Rectal smooth muscle tissue (tissue), 1 donor: ENCODE results near the gene RIPOR2.

Experiments
- H3K27ac ChIP-seq: one replicate; pipeline ENCODE4 v1.7.0; 2013; ENCODE audit warnings: low read depth, low read length, inconsistent platforms
- H3K27me3 ChIP-seq: one replicate; pipeline ENCODE4 v1.7.0; 2013; ENCODE audit warnings: low read length; ENCODE audit not compliant: control insufficient read depth, insufficient read depth
- H3K36me3 ChIP-seq: one replicate; pipeline ENCODE4 v1.7.0; 2013; ENCODE audit warnings: low read length; ENCODE audit not compliant: control insufficient read depth, insufficient read depth
- H3K4me1 ChIP-seq: one replicate; pipeline ENCODE4 v1.7.0; 2013; ENCODE audit warnings: low read length; ENCODE audit not compliant: control insufficient read depth, insufficient read depth
- H3K4me3 ChIP-seq: one replicate; pipeline ENCODE4 v1.7.0; 2013; ENCODE audit warnings: low read length
- H3K9ac ChIP-seq: one replicate; pipeline ENCODE4 v1.7.0; 2013; ENCODE audit warnings: low read length

RIPOR2 gene

GRCh38 chr6:24906314-24906713 is 29.4 kb downstream of the RIPOR2 start:
- Histone ChIP-seq H3K36me3 (no peaks in the 10 kb centered on the region), H3K9ac (no peak overlapping the region), H3K27me3 (no peaks in the 10 kb centered on the region), H3K27ac (no peak overlapping the region), H3K4me3 (no peak overlapping the region), H3K4me1 (peaks cover 2% of the 10 kb centered on the region)

DNA sequence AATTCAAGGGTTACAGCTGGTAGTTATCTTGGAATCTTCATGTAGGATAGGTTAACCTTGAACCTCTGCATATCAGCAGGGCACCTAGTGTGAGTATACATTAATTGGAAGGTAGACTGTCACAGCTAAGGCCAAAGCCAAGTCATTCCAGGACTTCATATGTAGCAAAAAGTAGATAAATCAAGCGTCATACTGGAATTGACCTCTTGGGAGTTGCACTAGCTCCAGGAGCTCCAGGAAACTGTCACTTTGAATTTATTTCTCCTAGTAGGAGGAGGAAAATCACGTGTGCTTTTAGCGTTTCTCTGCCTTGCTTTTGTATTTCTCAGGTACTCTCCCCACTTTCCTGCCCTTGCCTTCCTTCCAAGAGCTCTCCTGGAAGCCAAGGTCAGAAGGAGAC is 30.3 kb downstream of the RIPOR2 start:
- no peak overlapping the region for H3K4me3 ChIP-seq
- H3K27ac ChIP-seq: no peak overlapping the region
- peaks cover 2% of the 10 kb centered on the region for H3K4me1 ChIP-seq
- no peaks in the 10 kb centered on the region for H3K27me3 ChIP-seq
- no peaks in the 10 kb centered on the region for H3K36me3 ChIP-seq
- no peak overlapping the region for H3K9ac ChIP-seq

DNA sequence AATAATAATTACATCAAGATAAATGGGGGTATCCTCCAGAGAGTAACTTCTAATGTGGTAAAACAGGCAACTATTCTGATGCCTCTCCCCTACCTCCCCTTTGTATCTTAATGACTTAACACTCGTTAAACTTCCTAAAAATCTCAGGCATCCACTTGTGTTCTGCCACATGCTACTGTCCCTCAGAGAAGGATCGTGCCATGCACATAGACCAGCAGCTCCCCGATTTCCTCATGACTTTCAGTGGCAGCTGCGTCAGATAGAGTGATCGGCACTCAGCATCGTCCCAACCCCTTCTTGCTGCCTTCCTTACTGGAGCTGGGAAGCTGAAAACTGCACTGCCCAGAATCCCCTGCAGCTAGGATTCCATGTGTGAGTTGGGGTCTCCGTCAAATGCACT is 32.1 kb downstream of the RIPOR2 start:
- no peaks in the 10 kb centered on the region for H3K36me3 ChIP-seq
- H3K27me3 ChIP-seq: no peaks in the 10 kb centered on the region
- no peak overlapping the region for H3K9ac ChIP-seq
- H3K4me3 ChIP-seq: no peak overlapping the region
- H3K27ac ChIP-seq: no peak overlapping the region
- peaks cover 2% of the 10 kb centered on the region for H3K4me1 ChIP-seq

- H3K36me3 ChIP-seq: no peaks in the 10 kb centered on the region
- H3K27ac ChIP-seq: no peak overlapping the region
- H3K4me1 ChIP-seq: no peaks in the 10 kb centered on the region
- H3K27me3 ChIP-seq: no peaks in the 10 kb centered on the region
- H3K4me3 ChIP-seq: no peak overlapping the region
- H3K9ac ChIP-seq: no peak overlapping the region
Measured at GRCh38 chr6:24902782-24903181, 33.0 kb downstream of the RIPOR2 start.

- H3K27me3 ChIP-seq: no peaks in the 10 kb centered on the region
- no peak overlapping the region for H3K27ac ChIP-seq
- H3K4me3 ChIP-seq: no peak overlapping the region
- H3K9ac ChIP-seq: no peak overlapping the region
- H3K36me3 ChIP-seq: no peaks in the 10 kb centered on the region
- no peaks in the 10 kb centered on the region for H3K4me1 ChIP-seq
Measured at GRCh38 chr6:24901698-24902328, 33.9 kb downstream of the RIPOR2 start.

GRCh38 chr6:24900917-24901697 is 34.7 kb downstream of the RIPOR2 start:
- Histone ChIP-seq H3K27ac (no peak overlapping the region), H3K9ac (no peak overlapping the region), H3K4me3 (no peak overlapping the region), H3K36me3 (no peaks in the 10 kb centered on the region), H3K27me3 (no peaks in the 10 kb centered on the region), H3K4me1 (no peaks in the 10 kb centered on the region)

- Histone ChIP-seq H3K36me3 (no peaks in the 10 kb centered on the region), H3K4me1 (no peaks in the 10 kb centered on the region), H3K4me3 (no peak overlapping the region), H3K27ac (no peak overlapping the region), H3K9ac (no peak overlapping the region), H3K27me3 (no peaks in the 10 kb centered on the region)
Measured at GRCh38 chr6:24899997-24900325, 35.8 kb downstream of the RIPOR2 start.

DNA sequence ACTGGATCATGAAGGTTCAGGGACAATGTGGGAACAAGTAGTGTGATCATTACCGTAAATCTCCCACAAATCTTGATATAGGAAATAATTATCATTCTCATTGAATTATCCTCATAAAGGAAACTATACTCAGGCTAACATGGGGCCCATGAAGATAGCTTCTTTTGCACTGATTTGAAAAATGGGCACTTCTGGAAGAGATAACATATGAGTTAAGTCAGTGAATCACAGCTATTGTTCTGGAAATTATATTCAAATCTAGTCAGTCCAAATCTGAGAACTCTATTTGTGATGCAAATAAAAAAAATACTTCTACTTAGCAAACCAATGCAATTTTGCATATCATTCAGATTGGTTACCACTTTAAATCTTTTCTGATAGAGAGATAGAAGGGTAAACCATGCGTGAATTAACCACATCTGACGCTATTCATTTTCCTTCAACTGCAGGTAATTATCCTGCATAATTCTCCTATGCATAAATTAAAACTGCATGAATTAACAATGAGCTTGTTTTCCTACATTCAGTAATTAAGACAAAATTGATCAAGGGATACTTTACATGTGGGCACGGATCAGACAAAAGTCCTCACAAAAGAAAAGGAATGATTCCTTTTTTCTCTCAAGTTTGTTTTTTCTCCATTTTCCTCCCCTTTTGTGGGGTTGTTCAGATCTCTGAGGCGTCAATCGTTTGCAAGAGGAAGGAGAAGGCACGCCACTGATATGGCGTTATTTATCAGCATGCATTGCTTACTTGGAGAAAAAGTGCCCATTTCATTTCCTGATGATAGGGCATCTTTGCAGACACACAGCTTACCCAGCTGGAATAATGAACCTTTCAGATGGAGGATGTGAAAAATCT is 36.4 kb downstream of the RIPOR2 start:
- H3K27ac ChIP-seq: no peak overlapping the region
- H3K27me3 ChIP-seq: no peaks in the 10 kb centered on the region
- H3K9ac ChIP-seq: no peak overlapping the region
- no peak overlapping the region for H3K4me3 ChIP-seq
- H3K36me3 ChIP-seq: no peaks in the 10 kb centered on the region
- no peaks in the 10 kb centered on the region for H3K4me1 ChIP-seq

- no peaks in the 10 kb centered on the region for H3K36me3 ChIP-seq
- H3K4me1 ChIP-seq: no peaks in the 10 kb centered on the region
- H3K27ac ChIP-seq: no peak overlapping the region
- H3K4me3 ChIP-seq: no peak overlapping the region
- no peaks in the 10 kb centered on the region for H3K27me3 ChIP-seq
- no peak overlapping the region for H3K9ac ChIP-seq
Measured at GRCh38 chr6:24898676-24899075, 37.1 kb downstream of the RIPOR2 start.

DNA sequence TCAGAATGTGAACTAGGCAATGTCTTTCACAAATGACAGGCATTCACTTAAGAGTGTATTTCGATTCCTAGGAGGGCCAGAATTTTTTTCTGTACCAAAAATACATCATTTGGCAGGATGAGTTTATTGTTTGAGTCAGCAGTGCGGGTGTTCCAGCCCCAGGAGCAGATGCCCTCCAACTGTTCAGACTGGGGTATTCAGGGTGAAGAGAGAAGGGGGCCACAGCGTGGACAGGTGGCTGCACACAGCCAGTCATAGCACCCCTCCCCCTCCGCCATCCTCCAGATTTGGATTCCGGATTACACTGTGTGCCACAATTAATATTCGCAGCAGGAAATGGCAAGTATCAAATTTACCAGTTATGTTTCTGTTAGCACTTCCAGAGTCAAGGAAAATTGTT is 38.6 kb downstream of the RIPOR2 start:
- Histone ChIP-seq H3K9ac (no peak overlapping the region), H3K4me3 (no peak overlapping the region), H3K36me3 (no peaks in the 10 kb centered on the region), H3K27ac (no peak overlapping the region), H3K27me3 (no peaks in the 10 kb centered on the region), H3K4me1 (no peaks in the 10 kb centered on the region)

GRCh38 chr6:24893342-24893850 is 42.4 kb downstream of the RIPOR2 start:
- Histone ChIP-seq H3K36me3 (peaks cover 2% of the 10 kb centered on the region), H3K9ac (no peak overlapping the region), H3K4me1 (no peaks in the 10 kb centered on the region), H3K4me3 (no peak overlapping the region), H3K27ac (no peak overlapping the region), H3K27me3 (no peaks in the 10 kb centered on the region)

- H3K4me1 ChIP-seq: no peaks in the 10 kb centered on the region
- no peak overlapping the region for H3K27ac ChIP-seq
- H3K27me3 ChIP-seq: no peaks in the 10 kb centered on the region
- no peak overlapping the region for H3K9ac ChIP-seq
- H3K36me3 ChIP-seq: peaks cover 2% of the 10 kb centered on the region
- H3K4me3 ChIP-seq: no peak overlapping the region
Measured at GRCh38 chr6:24891004-24891403, 44.8 kb downstream of the RIPOR2 start.
